GM19043 (cell line): ENCODE results near the gene HTD2.

Experiments used
- ATAC-seq: cut with Tn5 transposase; IDR thresholded peaks from one replicate; pipeline ENCODE4 v1.9.1; 2021; ENCODE audit warnings: low read depth; ENCODE audit not compliant: unreplicated experiment

The HTD2 gene

GRCh38 chr3:58291671-58292338 is 14.5 kb upstream of the HTD2 start:
- ATAC-seq, result no peak

GRCh38 chr3:58292866-58293265 is 13.5 kb upstream of the HTD2 start:
- ATAC-seq, result no peak

GRCh38 chr3:58293516-58293915 is 12.8 kb upstream of the HTD2 start:
- ATAC-seq, result no peak

- no peak for ATAC-seq
Observed at GRCh38 chr3:58296269-58296668, 10.1 kb upstream of the HTD2 start.

DNA sequence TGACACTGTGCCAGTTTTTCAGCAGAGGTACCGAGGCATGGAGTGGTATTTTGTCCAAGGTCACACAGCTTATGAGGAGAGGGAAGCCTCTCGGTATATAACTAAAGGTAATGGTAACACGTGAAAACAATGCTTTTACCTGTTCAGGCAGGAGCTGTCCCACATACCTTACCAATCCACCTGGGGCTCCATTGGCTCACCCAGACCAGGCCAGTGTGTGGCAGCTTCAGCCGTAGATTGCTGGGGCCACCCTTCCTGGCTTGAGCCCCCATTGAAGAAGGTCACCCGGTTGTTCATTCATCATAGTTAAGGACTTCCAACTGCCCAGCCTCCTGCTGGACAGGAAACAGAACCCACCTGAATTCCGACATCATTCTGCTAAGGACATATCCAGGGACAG is 9.5 kb upstream of the HTD2 start:
- ATAC-seq, result no peak

DNA sequence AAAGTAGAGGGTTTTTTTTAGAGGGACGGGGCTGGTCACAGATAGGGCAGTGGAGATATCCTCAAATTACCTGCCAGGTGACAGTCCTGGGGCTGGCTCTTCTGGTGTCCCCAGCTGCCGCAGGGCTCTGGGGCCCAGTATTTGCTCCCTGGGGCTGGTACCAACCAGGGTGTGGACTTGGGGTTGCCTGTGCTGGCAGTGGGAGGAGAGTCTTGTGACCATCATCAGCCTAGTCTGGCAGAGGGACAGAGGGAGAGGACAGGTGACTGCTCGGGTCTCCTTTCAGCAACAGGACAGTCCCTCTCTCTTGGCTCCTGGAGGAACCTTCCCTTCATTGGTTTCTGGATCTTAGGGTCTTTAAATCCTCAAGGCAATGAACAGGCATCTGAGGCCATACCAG is 8.1 kb upstream of the HTD2 start:
- no peak for ATAC-seq

DNA sequence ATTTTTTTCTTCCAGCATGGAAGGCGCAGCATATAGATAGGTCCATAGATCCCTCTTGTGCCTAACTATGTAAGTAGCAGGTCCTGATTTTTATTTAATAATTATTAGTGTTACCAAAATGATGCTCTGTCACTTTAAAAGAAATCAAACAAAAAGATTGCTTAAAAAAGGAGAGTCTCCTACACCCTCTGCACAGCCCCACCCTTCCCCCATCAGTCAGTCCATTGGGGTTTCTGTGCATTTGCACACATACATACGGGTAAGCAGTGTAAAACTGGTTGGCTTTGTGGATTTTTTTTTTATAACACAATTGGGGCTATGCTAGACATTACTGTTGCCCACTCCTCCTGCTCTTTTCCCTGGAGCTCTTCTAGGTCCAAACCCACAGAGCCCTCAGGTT is 7.2 kb upstream of the HTD2 start:
- ATAC-seq, result no peak

- ATAC-seq, result no peak
Observed at GRCh38 chr3:58299839-58300516, 6.3 kb upstream of the HTD2 start.

DNA sequence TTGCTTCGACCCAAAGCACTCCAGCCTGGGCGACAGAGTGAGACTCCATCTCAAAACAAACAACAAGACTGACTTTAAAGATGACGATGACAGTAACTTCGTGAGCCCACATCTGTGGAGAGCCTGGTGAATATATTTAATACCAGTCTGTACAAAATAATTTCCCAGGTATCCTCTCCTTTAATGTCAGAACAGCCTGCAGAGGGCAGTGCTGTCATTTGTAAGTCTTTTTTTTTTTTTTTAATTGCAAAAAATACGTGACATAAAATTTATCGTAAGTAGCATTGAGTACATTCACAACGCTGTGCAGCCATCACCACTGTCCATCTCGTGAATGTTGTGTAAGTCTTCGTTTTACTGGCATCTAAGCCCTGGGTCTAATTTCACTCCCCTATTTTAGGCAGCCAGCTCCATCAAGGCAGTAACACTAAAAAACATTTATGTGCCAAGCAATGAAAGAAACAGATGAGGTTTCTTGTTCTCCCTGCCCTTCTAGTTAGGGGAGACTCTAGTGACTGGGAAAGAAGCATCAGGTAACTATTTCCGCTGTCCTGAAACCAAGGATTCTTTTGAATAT is 1.4 kb downstream of the HTD2 start:
- ATAC-seq, result no peak

- no peak for ATAC-seq
Observed at GRCh38 chr3:58308728-58309127, 2.4 kb downstream of the HTD2 start.

- no peak for ATAC-seq
Observed at GRCh38 chr3:58317811-58318210, 11.5 kb downstream of the HTD2 start.

GRCh38 chr3:58321791-58322190 is 15.5 kb downstream of the HTD2 start:
- no peak for ATAC-seq

GRCh38 chr3:58322793-58323192 is 16.5 kb downstream of the HTD2 start:
- no peak for ATAC-seq

DNA sequence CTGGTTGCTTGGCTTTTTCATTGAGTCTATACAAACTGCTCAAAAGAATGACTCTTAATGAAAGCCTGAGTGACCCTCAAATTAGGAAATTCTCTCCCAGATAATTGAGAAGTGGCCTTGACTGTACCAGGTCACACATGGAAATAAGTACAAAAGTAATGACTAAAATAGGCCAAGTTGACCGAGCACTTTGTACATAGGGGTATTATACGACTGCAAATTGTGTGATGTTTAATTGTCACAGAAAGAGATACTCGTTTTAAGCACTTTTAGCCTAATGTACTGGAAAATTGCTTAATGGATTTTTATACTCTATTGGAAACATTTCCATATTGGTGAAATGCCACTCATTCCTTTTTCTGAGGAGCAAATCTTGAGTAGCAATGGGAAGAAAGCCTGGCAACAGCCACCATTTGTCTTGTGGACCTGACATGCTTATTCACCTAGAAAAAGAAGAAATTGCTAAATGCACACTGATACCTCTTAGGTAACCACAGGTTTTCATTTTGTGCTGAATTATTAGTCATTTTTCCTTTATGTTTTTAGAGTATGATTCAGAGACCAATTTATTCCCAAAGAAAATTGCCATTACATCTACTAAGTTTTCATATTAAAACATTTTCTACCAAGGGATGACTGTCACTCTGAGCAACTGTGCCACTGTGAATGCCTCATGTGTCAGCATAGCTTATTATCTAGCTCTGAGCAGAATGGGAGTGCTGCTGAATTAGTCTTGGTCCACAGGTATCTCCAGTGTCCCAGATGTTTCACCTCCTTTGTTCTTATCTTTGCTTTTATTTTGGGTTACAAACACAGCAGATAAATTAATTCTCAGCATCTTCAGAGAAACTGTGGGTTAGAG is 17.4 kb downstream of the HTD2 start:
- no peak for ATAC-seq

DNA sequence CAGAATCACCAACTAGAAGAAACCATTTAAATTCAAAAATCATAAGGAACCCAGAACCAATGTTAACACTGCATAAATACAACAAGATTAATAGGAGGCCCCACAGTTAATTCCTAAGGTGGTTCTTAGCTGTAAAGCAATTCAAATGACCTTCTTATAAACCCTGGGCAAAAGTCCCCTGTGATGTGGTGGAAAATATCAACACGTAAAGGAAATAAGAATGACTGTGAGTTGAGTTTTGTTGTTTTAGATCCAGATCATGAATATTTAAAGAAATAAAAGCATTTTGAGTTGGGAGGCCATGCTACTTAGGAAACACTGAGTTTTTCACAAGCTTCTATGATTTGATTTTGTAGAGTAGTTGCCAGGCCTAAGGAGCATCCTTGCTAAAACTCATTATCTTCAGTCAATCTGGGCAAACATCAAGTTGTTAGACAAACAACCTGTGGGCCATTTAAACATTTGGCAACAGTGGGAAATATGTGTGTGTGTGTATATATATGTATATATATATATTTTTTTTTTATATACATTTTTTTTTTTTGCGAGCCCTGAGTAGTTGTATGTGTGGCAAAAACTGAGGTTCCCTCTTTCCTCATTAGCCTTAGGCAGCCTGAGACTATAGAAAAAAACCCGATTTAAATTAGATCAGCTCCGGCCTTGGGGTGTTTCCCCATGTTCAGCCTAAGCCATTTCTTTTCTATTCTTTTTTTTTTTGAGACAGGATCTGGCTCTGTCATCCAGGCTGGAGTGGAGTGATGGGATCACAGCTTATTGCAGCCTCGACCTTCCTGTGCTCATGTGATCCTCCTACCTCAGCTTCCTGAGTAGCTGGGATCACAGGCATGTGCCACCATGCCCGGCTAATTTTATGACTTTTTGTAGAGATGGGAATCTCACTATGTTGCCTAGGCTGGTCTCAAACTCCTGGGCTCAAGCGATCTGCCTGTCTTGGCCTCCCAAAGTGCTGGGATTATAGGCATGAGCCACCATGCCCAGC is 18.4 kb downstream of the HTD2 start:
- ATAC-seq, result no peak

DNA sequence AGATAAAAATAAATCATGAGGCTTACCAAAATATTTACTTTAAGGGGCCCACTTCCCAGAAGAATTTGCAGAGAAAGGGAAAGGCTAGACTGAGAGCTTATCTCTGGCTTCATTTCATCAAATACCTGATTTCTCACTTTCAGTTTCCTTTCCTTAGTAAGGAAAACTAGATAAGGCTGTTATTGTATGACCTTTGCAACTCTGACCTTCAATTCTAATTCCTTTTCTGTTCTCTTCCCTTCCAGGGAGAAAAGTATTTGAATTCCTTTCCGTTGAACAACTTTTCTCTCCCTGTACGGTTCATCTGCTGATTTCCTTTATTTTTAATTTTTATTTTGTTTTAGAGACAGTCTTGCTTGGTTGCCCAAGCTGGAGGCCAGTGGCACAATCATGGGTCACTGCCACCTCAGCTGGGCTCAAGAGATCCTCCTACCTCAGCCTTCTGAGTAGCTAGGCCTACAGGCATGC is 19.2 kb downstream of the HTD2 start:
- no peak for ATAC-seq

- ATAC-seq, result no peak
Observed at GRCh38 chr3:58326267-58326900, 20.1 kb downstream of the HTD2 start.

GRCh38 chr3:58329150-58329921 is 23.0 kb downstream of the HTD2 start:
- ATAC-seq, result no peak
